Measurements from ENCODE around the gene SLC2A2.
"Not testable (repeated sequence)": the region's sequence is repeated elsewhere in the genome, so short reads cannot be mapped to it uniquely, and the experiment has no call there.

Gene SLC2A2

DNA sequence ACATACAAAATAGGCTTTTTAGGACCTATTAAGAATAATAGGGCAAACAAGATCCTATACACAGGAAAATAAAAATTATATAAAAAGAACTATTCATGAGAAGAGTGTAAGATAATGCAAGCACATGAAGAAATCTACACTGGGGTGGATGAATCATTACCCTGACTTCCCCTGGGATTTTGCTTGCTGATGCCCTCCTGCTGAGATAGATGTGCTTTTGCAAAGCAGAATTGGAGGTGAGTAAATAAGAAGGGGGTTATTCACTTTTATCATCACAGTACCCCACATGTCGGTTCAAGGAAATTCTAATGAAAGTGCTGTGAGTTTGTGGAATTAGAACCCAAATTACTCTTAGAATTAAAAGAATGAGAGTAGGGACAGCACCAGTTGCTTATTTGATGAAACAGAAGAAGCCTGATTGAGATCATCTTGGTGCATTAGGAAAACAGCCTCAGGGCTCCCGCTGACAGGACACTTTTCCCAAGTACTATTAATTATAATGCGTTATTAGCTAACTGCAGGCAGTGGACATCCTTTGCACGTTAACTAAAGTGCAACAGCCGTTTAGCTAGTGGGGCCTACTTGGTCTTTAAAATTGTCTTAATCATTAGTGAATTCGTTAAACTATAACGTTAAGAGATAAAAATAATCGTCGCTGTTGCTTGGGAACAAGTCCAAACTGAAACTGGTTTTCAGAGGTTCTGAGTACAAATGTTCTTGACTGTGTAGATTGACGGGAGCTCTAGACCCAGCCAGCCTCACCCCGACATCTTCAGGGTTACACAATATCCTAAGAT is 48.4 kb downstream of the SLC2A2 start:
- no peak overlapping the region for H3K4me3 ChIP-seq (ENCODE audit: control insufficient read depth, low read depth, low read length)
- TF ChIP-seq, protein P1, sequence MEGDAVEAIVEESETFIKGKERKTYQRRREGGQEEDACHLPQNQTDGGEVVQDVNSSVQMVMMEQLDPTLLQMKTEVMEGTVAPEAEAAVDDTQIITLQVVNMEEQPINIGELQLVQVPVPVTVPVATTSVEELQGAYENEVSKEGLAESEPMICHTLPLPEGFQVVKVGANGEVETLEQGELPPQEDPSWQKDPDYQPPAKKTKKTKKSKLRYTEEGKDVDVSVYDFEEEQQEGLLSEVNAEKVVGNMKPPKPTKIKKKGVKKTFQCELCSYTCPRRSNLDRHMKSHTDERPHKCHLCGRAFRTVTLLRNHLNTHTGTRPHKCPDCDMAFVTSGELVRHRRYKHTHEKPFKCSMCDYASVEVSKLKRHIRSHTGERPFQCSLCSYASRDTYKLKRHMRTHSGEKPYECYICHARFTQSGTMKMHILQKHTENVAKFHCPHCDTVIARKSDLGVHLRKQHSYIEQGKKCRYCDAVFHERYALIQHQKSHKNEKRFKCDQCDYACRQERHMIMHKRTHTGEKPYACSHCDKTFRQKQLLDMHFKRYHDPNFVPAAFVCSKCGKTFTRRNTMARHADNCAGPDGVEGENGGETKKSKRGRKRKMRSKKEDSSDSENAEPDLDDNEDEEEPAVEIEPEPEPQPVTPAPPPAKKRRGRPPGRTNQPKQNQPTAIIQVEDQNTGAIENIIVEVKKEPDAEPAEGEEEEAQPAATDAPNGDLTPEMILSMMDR (conservative IDR thresholded peaks at IDR 0.05; ENCODE audit: control insufficient read depth, insufficient read depth, low read depth, low read length): no peak
- peak; percentile 88 for DNase-seq (ENCODE audit: low read depth)

DNA sequence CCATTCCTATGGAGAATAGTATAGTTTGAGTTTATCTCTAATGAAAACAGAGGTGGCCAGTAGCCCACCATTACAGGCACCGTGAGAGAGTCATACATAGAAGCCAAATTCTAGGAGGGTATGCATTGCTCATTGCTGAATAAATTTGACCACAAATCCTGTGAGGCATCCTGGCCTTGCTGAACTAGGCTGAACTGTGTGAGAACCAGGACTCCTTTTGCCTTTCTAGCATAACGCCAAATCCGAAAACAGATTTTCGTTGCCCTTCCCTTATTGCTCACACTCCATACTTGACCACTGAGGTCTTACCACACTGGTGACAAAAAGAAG is 50.4 kb downstream of the SLC2A2 start:
- no peak overlapping the region for H3K4me3 ChIP-seq (ENCODE audit: control insufficient read depth, low read depth, low read length)
- peak; percentile 90 for DNase-seq (ENCODE audit: low read depth)
- TF ChIP-seq, protein P1 (conservative IDR thresholded peaks at IDR 0.05; ENCODE audit: control insufficient read depth, insufficient read depth, low read depth, low read length): no peak

DNA sequence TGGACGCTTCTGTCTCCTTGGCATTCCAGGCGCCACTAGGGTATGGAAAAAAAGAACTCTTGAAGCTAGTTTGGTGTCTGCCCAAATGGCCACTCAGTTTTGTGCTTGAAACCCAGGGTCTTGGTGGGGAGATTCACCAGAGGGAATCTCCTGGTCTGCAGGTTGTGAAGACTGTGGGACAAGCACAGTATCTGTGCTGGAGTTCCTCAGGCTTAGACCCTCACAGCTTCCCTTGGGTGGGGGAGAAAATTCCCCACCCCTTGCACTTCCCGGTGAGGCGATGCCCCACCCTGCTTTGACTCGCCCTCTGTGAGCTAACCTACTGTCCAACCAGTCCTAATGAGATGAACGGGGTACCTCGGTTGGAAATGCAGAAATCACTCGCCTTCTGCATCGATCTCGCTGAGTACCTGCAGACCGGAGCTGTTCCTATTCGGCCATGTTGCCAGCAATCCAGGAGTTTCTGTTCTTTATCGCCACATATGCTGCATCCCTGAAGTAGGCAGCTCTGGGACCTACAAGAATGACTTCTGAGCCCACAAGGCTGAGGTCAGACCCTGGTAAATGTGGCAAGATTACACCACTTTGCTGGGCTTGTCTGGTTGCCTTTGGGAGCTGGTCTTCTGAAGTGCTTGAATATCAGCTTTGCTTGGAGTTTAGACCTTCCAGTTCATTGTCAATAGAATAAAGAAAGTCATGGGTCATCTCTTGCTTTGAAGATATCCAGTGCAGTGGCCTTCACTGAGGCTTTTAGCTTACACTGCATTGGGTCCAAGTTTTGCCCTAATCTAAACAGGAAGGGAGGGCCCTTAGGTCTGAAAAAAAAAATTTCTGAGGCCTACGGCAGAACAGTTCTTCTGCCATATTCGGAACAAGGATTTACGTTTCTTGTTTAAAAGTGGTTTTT is 51.0 kb downstream of the SLC2A2 start:
- no peak overlapping the region for H3K4me3 ChIP-seq (ENCODE audit: control insufficient read depth, low read depth, low read length)
- TF ChIP-seq, protein P1 (conservative IDR thresholded peaks at IDR 0.05; ENCODE audit: control insufficient read depth, insufficient read depth, low read depth, low read length): no peak
- no peak for DNase-seq (ENCODE audit: low read depth)

DNA sequence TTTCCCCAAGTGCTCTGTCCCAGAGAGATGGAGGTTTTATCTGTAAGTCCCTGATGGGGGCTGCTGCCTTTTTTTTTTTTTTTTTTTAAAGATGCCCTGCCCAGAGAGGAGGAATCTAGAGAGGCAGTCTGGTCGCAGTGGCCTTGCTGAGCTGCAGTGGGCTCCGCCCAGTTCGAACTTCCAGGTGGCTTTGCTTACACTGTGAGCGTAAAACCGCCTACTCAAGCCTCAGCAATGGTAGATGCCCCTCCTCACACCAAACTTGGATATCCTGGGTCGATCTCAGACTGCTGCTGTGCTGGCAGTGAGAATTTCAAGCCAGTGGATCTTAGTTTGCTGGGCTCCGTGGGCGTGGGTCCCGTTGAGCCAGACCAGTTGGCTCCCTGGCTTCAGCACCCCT is 51.6 kb downstream of the SLC2A2 start:
- DNase-seq (ENCODE audit: low read depth): no peak
- H3K4me3 ChIP-seq (ENCODE audit: control insufficient read depth, low read depth, low read length): no peak overlapping the region
- TF ChIP-seq, protein P1 (conservative IDR thresholded peaks at IDR 0.05; ENCODE audit: control insufficient read depth, insufficient read depth, low read depth, low read length): no peak

DNA sequence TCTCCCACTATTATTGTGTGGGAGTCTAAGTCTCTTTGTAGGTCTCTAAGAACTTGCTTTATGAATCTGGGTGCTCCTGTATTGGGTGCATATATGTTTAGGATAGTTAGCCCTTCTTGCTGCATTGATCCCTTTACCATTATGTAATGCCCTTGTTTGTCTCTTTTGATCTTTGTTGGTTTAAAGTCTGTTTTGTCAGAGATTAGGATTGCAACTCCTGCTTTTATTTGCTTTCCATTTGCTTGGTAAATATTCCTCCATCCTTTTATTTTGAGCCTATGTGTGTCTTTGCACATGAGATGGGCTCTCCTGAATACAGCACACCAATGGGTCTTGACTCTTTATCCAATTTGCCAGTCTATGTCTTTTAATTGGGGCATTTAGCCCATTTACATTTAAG is 53.6 kb downstream of the SLC2A2 start:
- DNase-seq (ENCODE audit: low read depth); H3K4me3 ChIP-seq (ENCODE audit: control insufficient read depth, low read depth, low read length): not testable (repeated sequence)

DNA sequence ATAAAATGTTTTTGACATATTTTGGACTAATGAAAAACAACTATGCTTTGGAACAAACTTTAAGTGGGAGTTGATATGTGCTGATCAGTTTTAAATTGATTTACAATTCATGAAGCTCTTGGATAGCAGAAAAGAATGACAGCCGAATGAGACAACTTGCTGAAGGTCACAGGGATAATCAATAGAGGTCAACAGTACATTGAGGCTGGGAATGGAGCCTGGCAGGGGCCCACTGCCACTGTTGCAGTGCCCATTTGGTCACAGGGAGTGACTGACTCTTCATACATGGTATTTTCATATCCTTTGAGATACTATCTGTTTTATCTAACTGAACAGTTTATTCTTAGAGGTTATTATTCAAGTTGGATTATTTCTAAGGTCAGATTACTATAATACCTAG is 59.4 kb downstream of the SLC2A2 start:
- no peak overlapping the region for H3K4me3 ChIP-seq (ENCODE audit: control insufficient read depth, low read depth, low read length)
- DNase-seq (ENCODE audit: low read depth): no peak
- TF ChIP-seq, protein P1 (conservative IDR thresholded peaks at IDR 0.05; ENCODE audit: control insufficient read depth, insufficient read depth, low read depth, low read length): no peak

DNA sequence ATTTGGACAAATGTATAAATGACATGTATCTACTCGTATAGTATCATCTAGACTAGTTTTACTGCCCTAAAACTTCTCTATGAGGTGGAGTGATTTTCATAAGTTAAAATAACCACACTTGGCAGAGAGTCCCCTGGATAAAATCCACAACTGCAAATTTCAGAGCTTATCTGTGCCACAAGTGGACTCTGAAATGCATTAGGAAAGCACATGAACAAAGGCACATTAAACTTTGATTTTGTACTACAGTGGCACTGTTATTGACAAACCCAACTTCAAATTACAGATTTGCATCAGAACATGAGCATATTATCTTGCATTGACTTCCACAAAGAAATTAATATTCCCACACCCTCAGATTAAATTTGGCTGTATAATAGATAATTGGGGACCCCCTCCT is 60.0 kb downstream of the SLC2A2 start:
- no peak for DNase-seq (ENCODE audit: low read depth)
- TF ChIP-seq, protein P1 (conservative IDR thresholded peaks at IDR 0.05; ENCODE audit: control insufficient read depth, insufficient read depth, low read depth, low read length): no peak

More for the DNA sequence above, 60.0 kb downstream of the SLC2A2 start:
- no peak overlapping the region for H3K4me3 ChIP-seq (ENCODE audit: control insufficient read depth, low read depth, low read length)

All from fibroblast of mammary gland (primary cell).